K562 (cell line): ENCODE results near the gene LCLAT1.

Experiments used
- CEBPB ChIP-seq: fragments of 450-650 bp; IDR thresholded peaks from 2 replicates; pipeline ENCODE4 v1.6.1; 2016; ENCODE audit warnings: missing genetic modification characterization, missing compliant biosample characterization
- CXXC5 ChIP-seq: fragments of 250-450 bp; sonication (Bioruptor Pico); IDR thresholded peaks from 2 replicates; pipeline ENCODE4 v1.8.0; 2022; ENCODE audit warnings: inconsistent platforms, mild to moderate bottlenecking, moderate library complexity
- EP300 ChIP-seq: IDR thresholded peaks from 2 replicates; pipeline ENCODE4 v1.6.1; 2012; ENCODE audit warnings: low read length, improper control_type of control experiment
- FOXP1 ChIP-seq: sonication (generic); formaldehyde crosslinking; IDR thresholded peaks from 2 replicates; pipeline ENCODE4 v1.8.0; 2022; ENCODE audit warnings: mild to moderate bottlenecking, missing genetic modification reagents
- JUND ChIP-seq, 2 experiments: IDR thresholded peaks; 2 replicates in 1 of 2; 3 replicates in 1 of 2; pipeline ENCODE4 v1.6.1; 2011; ENCODE audit warnings: borderline replicate concordance in 2 of 2, low read depth in 2 of 2, low read length in 2 of 2, improper control_type of control experiment in 1 of 2, missing biosample characterization in 1 of 2, missing genetic modification characterization in 1 of 2, missing genetic modification reagents in 1 of 2
- MXI1 ChIP-seq: IDR thresholded peaks from 2 replicates; pipeline ENCODE4 v1.6.1; 2011; ENCODE audit warnings: low read depth, mild to moderate bottlenecking, improper control_type of control experiment, low read length
- NFIC ChIP-seq: fragments of 450-650 bp; IDR thresholded peaks from 2 replicates; pipeline ENCODE4 v1.6.1; 2017; ENCODE audit warnings: mild to moderate bottlenecking, inconsistent platforms
- POLR2A ChIP-seq: fragments of 450-650 bp; conservative IDR thresholded peaks from 2 replicates; pipeline ENCODE4 v1.6.1; 2016
- SMARCE1 ChIP-seq: fragments of 450-650 bp; IDR thresholded peaks from 2 replicates; pipeline ENCODE4 v1.7.1; 2016; ENCODE audit warnings: mild to moderate bottlenecking
- YY1 ChIP-seq, 3 experiments: IDR thresholded peaks; 2 replicates each; pipeline ENCODE4 v1.6.1; 2011; ENCODE audit warnings: low read length in 2 of 3, mild to moderate bottlenecking in 2 of 3, moderate library complexity in 2 of 3, borderline replicate concordance in 1 of 3, control low read depth in 1 of 3, low read depth in 1 of 3; ENCODE audit not compliant: insufficient read depth in 3 of 3, insufficient replicate concordance in 2 of 3, control insufficient read depth in 1 of 3, insufficient read length in 1 of 3; ENCODE audit errors: extremely low read depth in 1 of 3
- TF ChIP-seq, protein P1 (sequence below): sonication (generic); formaldehyde crosslinking; IDR thresholded peaks from 2 replicates; pipeline ENCODE4 v1.8.1; 2023; ENCODE audit warnings: mild to moderate bottlenecking, missing genetic modification reagents, moderate library complexity
- TF ChIP-seq, protein P2 (sequence below), 3 experiments: IDR thresholded peaks in 2 of 3; conservative IDR thresholded peaks in 1 of 3; 2 replicates each; pipeline ENCODE4 v1.5.1; 2011 to 2012; ENCODE audit warnings: low read length in 3 of 3, mild to moderate bottlenecking in 3 of 3, control low read depth in 2 of 3, improper control_type of control experiment in 1 of 3, inconsistent platforms in 1 of 3, low read depth in 1 of 3, mixed read lengths in 1 of 3, moderate library complexity in 1 of 3; ENCODE audit not compliant: insufficient read depth in 2 of 3
- TF ChIP-seq, protein P3 (sequence below): fragments of 450-650 bp; formaldehyde crosslinking; IDR thresholded peaks from 2 replicates; pipeline ENCODE4 v1.4.0; 2022; ENCODE audit warnings: missing genetic modification characterization
- TF ChIP-seq, protein P4 (sequence below): sonication (generic); formaldehyde crosslinking; IDR thresholded peaks from 2 replicates; pipeline ENCODE4 v1.8.1; 2022; ENCODE audit warnings: missing genetic modification reagents

DNA sequence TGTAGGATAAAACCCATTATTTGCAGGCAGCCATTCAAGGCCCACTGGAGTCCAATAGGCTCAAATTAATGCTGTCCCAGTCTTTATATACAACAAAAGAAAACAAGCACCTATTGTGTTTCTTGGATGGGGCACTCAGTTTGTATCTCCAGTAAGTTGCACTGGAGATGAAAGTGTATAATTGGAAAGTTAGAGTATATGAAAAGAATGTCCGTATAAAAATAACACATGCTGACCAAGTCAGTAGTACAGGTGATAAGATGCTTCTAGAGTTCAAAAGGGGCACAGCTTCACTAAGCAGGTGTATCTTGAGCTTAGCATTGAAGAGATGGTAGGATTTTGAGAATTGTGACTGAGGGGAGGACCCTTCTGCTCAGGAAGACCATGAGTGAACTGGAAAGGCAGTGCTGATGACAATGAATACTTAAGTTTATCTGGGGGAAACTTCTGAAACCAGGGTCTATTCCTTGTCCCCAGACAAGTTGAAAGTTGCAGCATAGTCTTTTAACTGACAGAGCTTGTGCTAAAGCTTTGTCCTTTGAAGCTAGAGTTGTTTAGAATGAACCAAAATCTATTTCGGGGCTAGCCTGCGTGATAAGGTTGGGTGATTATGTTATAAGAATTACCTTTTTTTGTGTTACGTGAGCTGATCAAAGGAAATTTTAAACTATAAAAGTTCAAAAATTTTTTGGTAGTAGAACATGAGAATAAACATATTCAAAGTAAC lies 15.2 kb downstream of the LCLAT1 start:
- TF ChIP-seq, protein P1, sequence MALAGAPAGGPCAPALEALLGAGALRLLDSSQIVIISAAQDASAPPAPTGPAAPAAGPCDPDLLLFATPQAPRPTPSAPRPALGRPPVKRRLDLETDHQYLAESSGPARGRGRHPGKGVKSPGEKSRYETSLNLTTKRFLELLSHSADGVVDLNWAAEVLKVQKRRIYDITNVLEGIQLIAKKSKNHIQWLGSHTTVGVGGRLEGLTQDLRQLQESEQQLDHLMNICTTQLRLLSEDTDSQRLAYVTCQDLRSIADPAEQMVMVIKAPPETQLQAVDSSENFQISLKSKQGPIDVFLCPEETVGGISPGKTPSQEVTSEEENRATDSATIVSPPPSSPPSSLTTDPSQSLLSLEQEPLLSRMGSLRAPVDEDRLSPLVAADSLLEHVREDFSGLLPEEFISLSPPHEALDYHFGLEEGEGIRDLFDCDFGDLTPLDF (CRISPR knock-in tag) = no peak
- no peak for TF ChIP-seq POLR2A
- no peak for TF ChIP-seq MXI1
- TF ChIP-seq, protein P2, sequence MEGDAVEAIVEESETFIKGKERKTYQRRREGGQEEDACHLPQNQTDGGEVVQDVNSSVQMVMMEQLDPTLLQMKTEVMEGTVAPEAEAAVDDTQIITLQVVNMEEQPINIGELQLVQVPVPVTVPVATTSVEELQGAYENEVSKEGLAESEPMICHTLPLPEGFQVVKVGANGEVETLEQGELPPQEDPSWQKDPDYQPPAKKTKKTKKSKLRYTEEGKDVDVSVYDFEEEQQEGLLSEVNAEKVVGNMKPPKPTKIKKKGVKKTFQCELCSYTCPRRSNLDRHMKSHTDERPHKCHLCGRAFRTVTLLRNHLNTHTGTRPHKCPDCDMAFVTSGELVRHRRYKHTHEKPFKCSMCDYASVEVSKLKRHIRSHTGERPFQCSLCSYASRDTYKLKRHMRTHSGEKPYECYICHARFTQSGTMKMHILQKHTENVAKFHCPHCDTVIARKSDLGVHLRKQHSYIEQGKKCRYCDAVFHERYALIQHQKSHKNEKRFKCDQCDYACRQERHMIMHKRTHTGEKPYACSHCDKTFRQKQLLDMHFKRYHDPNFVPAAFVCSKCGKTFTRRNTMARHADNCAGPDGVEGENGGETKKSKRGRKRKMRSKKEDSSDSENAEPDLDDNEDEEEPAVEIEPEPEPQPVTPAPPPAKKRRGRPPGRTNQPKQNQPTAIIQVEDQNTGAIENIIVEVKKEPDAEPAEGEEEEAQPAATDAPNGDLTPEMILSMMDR (IDR thresholded peaks at IDR 0.05 in 2 of 3, conservative IDR thresholded peaks at IDR 0.05 in 1 of 3; ENCODE audit: insufficient read depth in 2 of 3, low read depth in 1 of 3, low read length in 3 of 3) = no peak
- TF ChIP-seq JUND (IDR thresholded peaks at IDR 0.05; ENCODE audit: borderline replicate concordance, low read depth, low read length) = no peak
- TF ChIP-seq JUND (tag; IDR thresholded peaks at IDR 0.05; ENCODE audit: borderline replicate concordance, low read depth, low read length) = no peak
- TF ChIP-seq NFIC = no peak
- no peak for TF ChIP-seq CXXC5
- no peak for TF ChIP-seq EP300
- TF ChIP-seq, protein P3, sequence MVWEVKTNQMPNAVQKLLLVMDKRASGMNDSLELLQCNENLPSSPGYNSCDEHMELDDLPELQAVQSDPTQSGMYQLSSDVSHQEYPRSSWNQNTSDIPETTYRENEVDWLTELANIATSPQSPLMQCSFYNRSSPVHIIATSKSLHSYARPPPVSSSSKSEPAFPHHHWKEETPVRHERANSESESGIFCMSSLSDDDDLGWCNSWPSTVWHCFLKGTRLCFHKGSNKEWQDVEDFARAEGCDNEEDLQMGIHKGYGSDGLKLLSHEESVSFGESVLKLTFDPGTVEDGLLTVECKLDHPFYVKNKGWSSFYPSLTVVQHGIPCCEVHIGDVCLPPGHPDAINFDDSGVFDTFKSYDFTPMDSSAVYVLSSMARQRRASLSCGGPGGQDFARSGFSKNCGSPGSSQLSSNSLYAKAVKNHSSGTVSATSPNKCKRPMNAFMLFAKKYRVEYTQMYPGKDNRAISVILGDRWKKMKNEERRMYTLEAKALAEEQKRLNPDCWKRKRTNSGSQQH (CRISPR knock-in tag) = no peak
- TF ChIP-seq YY1 (IDR thresholded peaks at IDR 0.05; ENCODE audit: borderline replicate concordance in 1 of 3, control insufficient read depth in 1 of 3, extremely low read depth in 1 of 3, insufficient read depth in 3 of 3, insufficient read length in 1 of 3, insufficient replicate concordance in 2 of 3, low read depth in 1 of 3, low read length in 2 of 3) = no peak
- TF ChIP-seq FOXP1 (CRISPR knock-in tag) = no peak
- TF ChIP-seq CEBPB = no peak
- TF ChIP-seq, protein P4, sequence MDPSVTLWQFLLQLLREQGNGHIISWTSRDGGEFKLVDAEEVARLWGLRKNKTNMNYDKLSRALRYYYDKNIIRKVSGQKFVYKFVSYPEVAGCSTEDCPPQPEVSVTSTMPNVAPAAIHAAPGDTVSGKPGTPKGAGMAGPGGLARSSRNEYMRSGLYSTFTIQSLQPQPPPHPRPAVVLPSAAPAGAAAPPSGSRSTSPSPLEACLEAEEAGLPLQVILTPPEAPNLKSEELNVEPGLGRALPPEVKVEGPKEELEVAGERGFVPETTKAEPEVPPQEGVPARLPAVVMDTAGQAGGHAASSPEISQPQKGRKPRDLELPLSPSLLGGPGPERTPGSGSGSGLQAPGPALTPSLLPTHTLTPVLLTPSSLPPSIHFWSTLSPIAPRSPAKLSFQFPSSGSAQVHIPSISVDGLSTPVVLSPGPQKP (CRISPR knock-in tag) = no peak
- TF ChIP-seq SMARCE1 = no peak
